Left ventricle myocardium inferior (tissue), 1 donor: ENCODE measurements around the gene CDHR1. TPM values are rescaled to one million over a fixed set of nuclear protein-coding genes. Genes with fewer than 3 reads are reported as not detected.
"Not testable (repeated sequence)": the region's sequence is repeated elsewhere in the genome, so short reads cannot be mapped to it uniquely, and the experiment has no call there.

Experiments used
- DNase-seq: peaks from one replicate; pipeline ENCODE4 v3.0.0-alpha.2; 2020
- H3K27ac ChIP-seq: fragments of 200-600 bp; replicated peaks from 2 replicates; pipeline ENCODE4 v1.8.0; 2021
- H3K27me3 ChIP-seq: fragments of 200-600 bp; 2 replicates; pipeline ENCODE4 v1.8.0; 2021; ENCODE audit warnings: low read depth
- H3K36me3 ChIP-seq: fragments of 200-600 bp; 2 replicates; pipeline ENCODE4 v1.8.0; 2021
- H3K4me1 ChIP-seq: fragments of 200-600 bp; 2 replicates; pipeline ENCODE4 v1.8.0; 2021
- H3K4me3 ChIP-seq: fragments of 200-600 bp; 2 replicates; pipeline ENCODE4 v1.8.0; 2021; ENCODE audit warnings: mild to moderate bottlenecking, moderate library complexity
- H3K9me3 ChIP-seq: fragments of 200-600 bp; replicated peaks from 2 replicates; pipeline ENCODE4 v1.8.0; 2021
- CTCF ChIP-seq: fragments of 200-600 bp; IDR thresholded peaks from 2 replicates; pipeline ENCODE4 v1.8.0; 2021; ENCODE audit warnings: antibody characterized with exemption, mild to moderate bottlenecking, borderline replicate concordance
- intact Hi-C: fragments of 100-400 bp; cut with micrococcal nuclease; formaldehyde crosslinking; loops from one replicate; pipeline ENCODE4 v1.11.0; 2022
- long read RNA-seq: library from polyadenylated mRNA; unstranded; transcript quantifications from one replicate; pipeline ENCODE4 v2.0.0, GENCODE V29; 2021
- total RNA-seq: library from RNA; stranded (reverse); fragmentation: NEBNext Ultra II Directional; extraction: Animal tissue kit (Norgen Biotek cat#: 25700); gene quantifications from one replicate; pipeline ENCODE4 v1.2.1, GENCODE V29; 2021
- donor health status: DM: no; HTN: yes; CAD: no; lungs with severe emphysema.

The CDHR1 gene
- total RNA-seq = 0.41 TPM
- long read RNA-seq = 0 reads

- intact Hi-C loops = no loop called here
- peaks cover 74% of the 10 kb centered on the region for H3K27me3 ChIP-seq
- TF ChIP-seq CTCF = no peak
Measured at GRCh38 chr10:84194424-84195043, at the start of gene CDHR1. CDHR1 (plus strand) TSS chr10:84194537; CDS start chr10:84194761, 224 bp downstream.

GRCh38 chr10:84147347-84147746, 47.0 kb upstream of the CDHR1 start:
- H3K36me3 ChIP-seq = peaks cover 100% of the 10 kb centered on the region

More at GRCh38 chr10:84194424-84195043, at the start of gene CDHR1:
- no peak within 1 kb of the TSS for H3K27ac ChIP-seq
- peaks cover 30% of the 10 kb centered on the region for H3K4me1 ChIP-seq
- DNase-seq = peak; percentile 46
- H3K36me3 ChIP-seq = no peaks in the 10 kb centered on the region
- no peaks in the 10 kb centered on the region for H3K9me3 ChIP-seq
- peak within 1 kb of the TSS; percentile 66 for H3K4me3 ChIP-seq

GRCh38 chr10:84148006-84148597, 46.2 kb upstream of the CDHR1 start:
- H3K27ac ChIP-seq, H3K4me3 ChIP-seq, H3K27me3 ChIP-seq, intact Hi-C loops, DNase-seq, H3K9me3 ChIP-seq, H3K4me1 ChIP-seq: not testable (repeated sequence)
- peaks cover 100% of the 10 kb centered on the region for H3K36me3 ChIP-seq
- TF ChIP-seq CTCF = peak; percentile 77

More at GRCh38 chr10:84147347-84147746, 47.0 kb upstream of the CDHR1 start:
- Histone ChIP-seq H3K4me1 (peaks cover 11% of the 10 kb centered on the region), H3K4me3 (no peak overlapping the region), H3K27ac (no peak overlapping the region), H3K9me3 (no peaks in the 10 kb centered on the region), H3K27me3 (no peaks in the 10 kb centered on the region)
- DNase-seq = no peak
- TF ChIP-seq CTCF = no peak
- intact Hi-C loops = no loop called here

- intact Hi-C loops = no loop called here
- Histone ChIP-seq H3K9me3 (no peaks in the 10 kb centered on the region), H3K4me3 (no peak overlapping the region), H3K36me3 (peaks cover 100% of the 10 kb centered on the region), H3K27ac (no peak overlapping the region), H3K4me1 (no peaks in the 10 kb centered on the region), H3K27me3 (no peaks in the 10 kb centered on the region)
- no peak for TF ChIP-seq CTCF
- DNase-seq = no peak
Measured at GRCh38 chr10:84149854-84150253, 44.5 kb upstream of the CDHR1 start.

- H3K36me3 ChIP-seq = peaks cover 81% of the 10 kb centered on the region
- no peak for DNase-seq
- TF ChIP-seq CTCF = no peak
- H3K27me3 ChIP-seq = no peaks in the 10 kb centered on the region
- intact Hi-C loops = no loop called here
- no peaks in the 10 kb centered on the region for H3K9me3 ChIP-seq
- H3K27ac ChIP-seq = no peak overlapping the region
- H3K4me1 ChIP-seq = no peaks in the 10 kb centered on the region
- H3K4me3 ChIP-seq = no peak overlapping the region
Measured at GRCh38 chr10:84152769-84153168, 41.6 kb upstream of the CDHR1 start.
